DOHH2 (cell line): ENCODE measurements around the gene ZNF341.

Experiments used
- H3F3A ChIP-seq: fragments of 200-600 bp; sonication (generic), shearing (Covaris generic); 2 replicates; pipeline ENCODE4 v1.6.0; 2016; ENCODE audit warnings: antibody characterized with exemption, mild to moderate bottlenecking; ENCODE audit not compliant: control insufficient read depth, insufficient read depth
- H3K27ac ChIP-seq: fragments of 200-600 bp; sonication (generic); 2 replicates; pipeline ENCODE4 v1.5.1; 2014; ENCODE audit warnings: low read depth, mild to moderate bottlenecking, low read length, moderate library complexity
- H3K27me3 ChIP-seq: fragments of 200-600 bp; sonication (generic); 2 replicates; pipeline ENCODE4 v1.6.1; 2014; ENCODE audit warnings: mild to moderate bottlenecking, low read length, mixed read lengths; ENCODE audit not compliant: control insufficient read depth
- H3K36me3 ChIP-seq: fragments of 200-600 bp; sonication (generic); 2 replicates; pipeline ENCODE4 v1.6.1; 2014; ENCODE audit warnings: mild to moderate bottlenecking, low read length, moderate library complexity, mixed read lengths; ENCODE audit not compliant: control insufficient read depth
- H3K4me1 ChIP-seq: fragments of 200-600 bp; sonication (generic); 2 replicates; pipeline ENCODE4 v1.6.1; 2014; ENCODE audit warnings: mild to moderate bottlenecking, low read length, mixed read lengths; ENCODE audit not compliant: control insufficient read depth
- H3K4me2 ChIP-seq: fragments of 200-600 bp; sonication (generic); 2 replicates; pipeline ENCODE4 v1.6.0; 2014; ENCODE audit warnings: mild to moderate bottlenecking, low read length, moderate library complexity
- H3K4me3 ChIP-seq: fragments of 200-600 bp; sonication (generic); 2 replicates; pipeline ENCODE4 v1.5.1; 2014; ENCODE audit warnings: mild to moderate bottlenecking, low read length, mixed read lengths
- H3K79me2 ChIP-seq: fragments of 200-600 bp; sonication (generic); 2 replicates; pipeline ENCODE4 v1.6.1; 2014; ENCODE audit warnings: mild to moderate bottlenecking, low read length, mixed read lengths; ENCODE audit not compliant: control insufficient read depth
- H3K9me2 ChIP-seq: fragments of 200-600 bp; sonication (generic); replicated peaks from 2 replicates; pipeline ENCODE4 v1.6.1; 2014; ENCODE audit warnings: mild to moderate bottlenecking, low read length, mixed read lengths; ENCODE audit not compliant: control insufficient read depth
- H3K9me3 ChIP-seq: fragments of 200-600 bp; sonication (generic); 2 replicates; pipeline ENCODE4 v1.6.1; 2014; ENCODE audit warnings: antibody characterized with exemption, low read length, mixed read lengths; ENCODE audit not compliant: control insufficient read depth, insufficient read depth
- H4K20me1 ChIP-seq: fragments of 200-600 bp; sonication (generic); 2 replicates; pipeline ENCODE4 v1.6.0; 2014; ENCODE audit warnings: low read depth, mild to moderate bottlenecking, antibody characterized with exemption, low read length, moderate library complexity; ENCODE audit not compliant: control insufficient read depth, insufficient read depth
- EZH2phosphoT487 ChIP-seq: fragments of 200-600 bp; sonication (generic); IDR thresholded peaks from 2 replicates; pipeline ENCODE4 v1.6.1; 2017; ENCODE audit warnings: borderline replicate concordance, mild to moderate bottlenecking, antibody characterized with exemption, low read length, moderate library complexity, mixed read lengths
- TF ChIP-seq, protein P1 (sequence below): fragments of 200-600 bp; sonication (generic); IDR thresholded peaks from one replicate; pipeline ENCODE4 v1.5.1; 2014; ENCODE audit warnings: antibody characterized with exemption, mild to moderate bottlenecking, low read depth, low read length; ENCODE audit not compliant: poor library complexity, severe bottlenecking

The ZNF341 gene

DNA sequence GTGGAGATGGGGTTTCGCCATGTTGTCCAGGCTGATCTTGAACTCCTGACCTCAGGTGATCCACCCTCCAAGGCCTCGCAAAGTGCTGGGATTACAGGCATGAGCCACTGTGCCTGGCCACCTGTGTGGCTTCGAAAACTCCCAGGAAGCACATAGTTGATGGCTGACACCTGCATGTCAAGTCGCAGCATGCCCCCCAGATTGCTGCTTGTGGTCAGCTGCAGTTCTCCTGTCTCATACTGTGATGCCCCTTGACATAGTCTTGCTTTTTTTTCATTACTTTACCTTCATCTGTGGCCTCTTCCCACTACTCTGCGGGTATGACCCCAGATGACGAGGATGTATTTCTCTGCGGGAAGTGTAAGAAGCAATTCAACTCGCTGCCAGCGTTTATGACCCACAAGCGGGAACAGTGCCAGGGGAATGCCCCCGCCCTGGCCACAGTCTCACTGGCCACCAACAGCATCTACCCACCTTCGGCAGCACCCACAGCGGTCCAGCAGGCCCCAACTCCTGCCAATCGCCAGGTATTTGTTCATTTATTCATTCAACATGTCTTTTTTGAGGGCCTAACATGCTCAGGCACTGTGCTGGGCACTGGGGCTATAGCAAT is 13.1 kb downstream of the ZNF341 start:
- no peaks in the 10 kb centered on the region for H3K36me3 ChIP-seq
- no peaks in the 10 kb centered on the region for H3K4me1 ChIP-seq
- no peaks in the 10 kb centered on the region for H3K9me2 ChIP-seq
- no peaks in the 10 kb centered on the region for H3K79me2 ChIP-seq
- H3K27ac ChIP-seq: no peak overlapping the region
- H3K9me3 ChIP-seq: no peaks in the 10 kb centered on the region
- no peak overlapping the region for H3K4me3 ChIP-seq
- TF ChIP-seq, protein P1, sequence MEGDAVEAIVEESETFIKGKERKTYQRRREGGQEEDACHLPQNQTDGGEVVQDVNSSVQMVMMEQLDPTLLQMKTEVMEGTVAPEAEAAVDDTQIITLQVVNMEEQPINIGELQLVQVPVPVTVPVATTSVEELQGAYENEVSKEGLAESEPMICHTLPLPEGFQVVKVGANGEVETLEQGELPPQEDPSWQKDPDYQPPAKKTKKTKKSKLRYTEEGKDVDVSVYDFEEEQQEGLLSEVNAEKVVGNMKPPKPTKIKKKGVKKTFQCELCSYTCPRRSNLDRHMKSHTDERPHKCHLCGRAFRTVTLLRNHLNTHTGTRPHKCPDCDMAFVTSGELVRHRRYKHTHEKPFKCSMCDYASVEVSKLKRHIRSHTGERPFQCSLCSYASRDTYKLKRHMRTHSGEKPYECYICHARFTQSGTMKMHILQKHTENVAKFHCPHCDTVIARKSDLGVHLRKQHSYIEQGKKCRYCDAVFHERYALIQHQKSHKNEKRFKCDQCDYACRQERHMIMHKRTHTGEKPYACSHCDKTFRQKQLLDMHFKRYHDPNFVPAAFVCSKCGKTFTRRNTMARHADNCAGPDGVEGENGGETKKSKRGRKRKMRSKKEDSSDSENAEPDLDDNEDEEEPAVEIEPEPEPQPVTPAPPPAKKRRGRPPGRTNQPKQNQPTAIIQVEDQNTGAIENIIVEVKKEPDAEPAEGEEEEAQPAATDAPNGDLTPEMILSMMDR: no peak
- TF ChIP-seq EZH2phosphoT487: no peak
- H3K4me2 ChIP-seq: no peak overlapping the region
- H3K27me3 ChIP-seq: no peaks in the 10 kb centered on the region
- H4K20me1 ChIP-seq: no peaks in the 10 kb centered on the region
- H3F3A ChIP-seq: no peaks in the 10 kb centered on the region

DNA sequence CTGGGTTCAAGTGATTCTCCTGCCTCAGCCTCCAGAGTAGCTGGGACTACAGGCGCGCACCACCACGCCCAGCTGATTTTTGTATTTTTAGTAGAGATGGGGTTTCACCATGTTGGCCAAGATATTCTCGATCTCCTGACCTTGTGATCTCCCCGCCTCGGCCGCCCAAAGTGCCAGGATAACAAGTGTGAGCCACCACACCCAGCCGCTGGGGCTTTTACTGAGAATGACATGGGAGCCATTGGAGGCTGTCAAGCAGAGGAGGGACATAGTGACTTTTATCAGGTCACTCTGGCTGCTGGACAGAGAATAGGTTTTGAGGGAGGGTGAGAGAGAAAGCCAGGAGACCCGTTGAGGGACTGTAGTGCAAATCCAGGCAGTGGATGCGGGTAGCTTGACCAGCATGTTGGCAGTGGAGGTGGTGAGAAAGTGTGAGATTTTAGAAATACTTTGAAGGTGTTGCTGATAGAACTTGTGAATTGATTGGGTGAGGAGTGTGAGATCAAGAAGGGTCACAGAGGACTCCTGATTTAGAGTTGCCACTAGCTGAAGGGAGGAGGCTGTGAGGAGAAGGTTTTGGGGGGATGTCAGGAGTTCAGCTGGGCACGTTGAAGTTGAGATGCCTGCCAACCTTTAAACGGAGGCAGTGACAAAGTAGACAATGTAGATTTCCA is 14.7 kb downstream of the ZNF341 start:
- no peaks in the 10 kb centered on the region for H3K9me2 ChIP-seq
- no peaks in the 10 kb centered on the region for H3K27me3 ChIP-seq
- TF ChIP-seq EZH2phosphoT487: no peak
- TF ChIP-seq, protein P1: no peak
- no peaks in the 10 kb centered on the region for H3F3A ChIP-seq
- H3K36me3 ChIP-seq: no peaks in the 10 kb centered on the region
- H3K27ac ChIP-seq: no peak overlapping the region
- H4K20me1 ChIP-seq: no peaks in the 10 kb centered on the region
- no peaks in the 10 kb centered on the region for H3K4me1 ChIP-seq
- H3K79me2 ChIP-seq: no peaks in the 10 kb centered on the region
- H3K4me2 ChIP-seq: no peak overlapping the region
- no peaks in the 10 kb centered on the region for H3K9me3 ChIP-seq
- H3K4me3 ChIP-seq: no peak overlapping the region

DNA sequence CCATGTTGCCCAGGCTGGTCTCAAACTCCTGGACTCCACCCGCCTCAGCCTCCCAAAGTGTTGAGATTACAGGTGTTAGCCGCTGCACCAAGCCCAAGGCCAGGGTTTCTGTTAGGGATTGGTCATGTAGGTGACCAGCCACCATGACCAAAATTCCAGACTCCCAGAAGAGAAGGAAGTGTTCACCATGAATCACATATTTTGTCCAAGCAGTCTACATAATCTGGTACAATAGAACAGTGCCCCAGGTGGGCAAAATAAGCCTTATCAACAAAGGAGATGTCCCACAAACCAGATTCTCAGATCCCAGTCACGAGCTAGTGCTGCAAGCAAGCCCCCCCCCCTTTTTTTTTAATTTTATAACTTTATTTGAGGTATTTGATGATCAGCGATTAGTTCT is 20.0 kb downstream of the ZNF341 start:
- H3K9me3 ChIP-seq: no peaks in the 10 kb centered on the region
- no peaks in the 10 kb centered on the region for H3K9me2 ChIP-seq
- no peaks in the 10 kb centered on the region for H3K79me2 ChIP-seq
- H3K4me3 ChIP-seq: no peak overlapping the region
- TF ChIP-seq EZH2phosphoT487: no peak
- TF ChIP-seq, protein P1: peak; percentile 25
- no peak overlapping the region for H3K4me2 ChIP-seq
- H3F3A ChIP-seq: no peaks in the 10 kb centered on the region
- peaks cover 10% of the 10 kb centered on the region for H3K4me1 ChIP-seq
- no peaks in the 10 kb centered on the region for H3K27me3 ChIP-seq
- peaks cover 11% of the 10 kb centered on the region for H3K36me3 ChIP-seq
- no peak overlapping the region for H3K27ac ChIP-seq
- H4K20me1 ChIP-seq: no peaks in the 10 kb centered on the region
